ENCODE results near the gene TSEN54. TPM values are rescaled to one million over a fixed set of nuclear protein-coding genes. Genes with fewer than 3 reads are reported as not detected.

Gene TSEN54
- total RNA-seq, 1 donor from 2014 or later: 21.0 TPM

- Mint-ChIP-seq H3K27ac (no peak overlapping the region), H3K27me3 (no peaks in the 10 kb centered on the region), H3K4me3 (no peak overlapping the region), H3K4me1 (peaks cover 2% of the 10 kb centered on the region), H3K9me3 (no peaks in the 10 kb centered on the region), H3K36me3 (ENCODE audit: low read depth) (no peaks in the 10 kb centered on the region)
- POLR2A ChIA-PET: no interaction called here
- CTCF ChIA-PET: no interaction called here
- DNase-seq (no peak), ATAC-seq (ENCODE audit: low read depth) (no peak)
- intact Hi-C loops (cut with micrococcal nuclease): no loop called here
- TF ChIP-seq CTCF (IDR thresholded peaks at IDR 0.05): no peak
Observed at GRCh38 chr17:75507733-75508719, 8.3 kb upstream of the TSEN54 start.

GRCh38 chr17:75508931-75509361 is 7.4 kb upstream of the TSEN54 start:
- ATAC-seq (ENCODE audit: low read depth) (no peak), DNase-seq (no peak)
- no peak overlapping the region for H3K27ac Mint-ChIP-seq
- CTCF ChIA-PET: no interaction called here
- POLR2A ChIA-PET: interaction anchor here (0.6 kb wide), 1 partner anchor 346 kb away, joined by 5 read pairs; the partner anchor contains the start of gene WBP2
- H3K4me3 Mint-ChIP-seq: no peak overlapping the region
- H3K36me3 Mint-ChIP-seq (ENCODE audit: low read depth): no peaks in the 10 kb centered on the region
- intact Hi-C loops (cut with micrococcal nuclease): no loop called here
- TF ChIP-seq CTCF (IDR thresholded peaks at IDR 0.05): no peak
- H3K4me1 Mint-ChIP-seq: peaks cover 2% of the 10 kb centered on the region
- no peaks in the 10 kb centered on the region for H3K27me3 Mint-ChIP-seq
- no peaks in the 10 kb centered on the region for H3K9me3 Mint-ChIP-seq

- no peak overlapping the region for H3K4me3 Mint-ChIP-seq
- H3K4me1 Mint-ChIP-seq: no peaks in the 10 kb centered on the region
- no peaks in the 10 kb centered on the region for H3K9me3 Mint-ChIP-seq
- no peak overlapping the region for H3K27ac Mint-ChIP-seq
- no peak for TF ChIP-seq CTCF (IDR thresholded peaks at IDR 0.05)
- ChIA-PET CTCF (no interaction called here), POLR2A (interaction anchor here (0.6 kb wide), 1 partner anchor 345 kb away, joined by 5 read pairs; the partner anchor contains the start of gene WBP2)
- ATAC-seq (ENCODE audit: low read depth) (no peak), DNase-seq (no peak)
- H3K36me3 Mint-ChIP-seq (ENCODE audit: low read depth): no peaks in the 10 kb centered on the region
- no peaks in the 10 kb centered on the region for H3K27me3 Mint-ChIP-seq
- intact Hi-C loops (cut with micrococcal nuclease): no loop called here
Observed at GRCh38 chr17:75509528-75510258, 6.6 kb upstream of the TSEN54 start.

GRCh38 chr17:75511270-75511609 is 5.1 kb upstream of the TSEN54 start:
- ATAC-seq (ENCODE audit: low read depth) (no peak), DNase-seq (no peak)
- no peaks in the 10 kb centered on the region for H3K36me3 Mint-ChIP-seq (ENCODE audit: low read depth)
- H3K27ac Mint-ChIP-seq: no peak overlapping the region
- POLR2A ChIA-PET: no interaction called here
- no peak overlapping the region for H3K4me3 Mint-ChIP-seq
- intact Hi-C loops (cut with micrococcal nuclease): no loop called here
- H3K4me1 Mint-ChIP-seq: no peaks in the 10 kb centered on the region
- no peaks in the 10 kb centered on the region for H3K27me3 Mint-ChIP-seq
- H3K9me3 Mint-ChIP-seq: no peaks in the 10 kb centered on the region
- TF ChIP-seq CTCF (IDR thresholded peaks at IDR 0.05): no peak
- CTCF ChIA-PET: no interaction called here
